ENCODE results near the gene MUC12.

Gene MUC12

DNA sequence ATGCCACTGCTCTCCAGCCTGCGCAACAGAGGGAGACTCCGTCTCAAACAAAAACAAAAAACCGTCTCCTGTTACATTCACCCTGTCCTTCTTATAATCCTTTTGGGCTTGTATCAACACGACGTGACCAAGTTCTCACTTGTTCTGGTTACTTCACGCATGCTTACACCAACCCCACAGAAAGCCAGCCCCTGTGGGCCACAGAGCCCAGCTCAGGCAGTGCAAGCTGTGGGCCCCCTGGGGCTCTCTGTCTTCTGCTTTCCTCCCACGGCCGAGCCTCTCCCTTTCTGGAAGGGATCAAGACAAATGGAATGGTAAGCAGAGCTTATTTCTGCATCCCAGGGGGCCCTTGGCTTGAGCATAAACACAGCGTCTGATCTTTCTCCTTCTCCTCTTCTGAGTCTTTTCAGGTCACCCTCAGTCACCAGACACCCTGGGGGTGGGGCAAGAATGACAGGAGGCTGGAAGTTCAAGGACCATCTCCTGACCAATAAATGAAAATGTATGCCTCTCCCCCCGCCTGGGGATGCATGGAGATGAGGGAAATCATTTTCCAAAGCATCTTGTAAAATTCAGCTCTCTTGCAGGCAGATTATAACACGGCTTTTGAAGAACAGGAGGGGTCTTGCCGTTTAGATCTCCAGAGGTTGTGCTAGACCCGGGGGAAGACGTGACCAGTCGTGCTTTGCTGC, 96.9 kb downstream of the MUC12 start:
- H3K4me3 ChIP-seq (ENCODE audit: low read depth, low read length), result no peak overlapping the region
- peak; percentile 23 for DNase-seq
- H3K27ac ChIP-seq, result no peak overlapping the region
- H3K36me3 ChIP-seq, result no peaks in the 10 kb centered on the region
- H3K27me3 ChIP-seq (ENCODE audit: insufficient read depth, low read depth, severe bottlenecking), result peaks cover 82% of the 10 kb centered on the region
- no peak for TF ChIP-seq CTCF (IDR thresholded peaks at IDR 0.05; ENCODE audit: low read depth, low read length)
- no peaks in the 10 kb centered on the region for H3K9me3 ChIP-seq (ENCODE audit: severe bottlenecking)

GRCh38 chr7:101066833-101067177, 97.4 kb downstream of the MUC12 start:
- TF ChIP-seq CTCF (IDR thresholded peaks at IDR 0.05; ENCODE audit: low read depth, low read length), result no peak
- Histone ChIP-seq H3K9me3 (ENCODE audit: severe bottlenecking) (no peaks in the 10 kb centered on the region), H3K4me3 (ENCODE audit: low read depth, low read length) (no peak overlapping the region), H3K36me3 (no peaks in the 10 kb centered on the region), H3K27ac (no peak overlapping the region), H3K27me3 (ENCODE audit: insufficient read depth, low read depth, severe bottlenecking) (peaks cover 83% of the 10 kb centered on the region)
- no peak for DNase-seq

GRCh38 chr7:101068401-101068800, 99.0 kb downstream of the MUC12 start:
- no peak for DNase-seq
- no peak for TF ChIP-seq CTCF (IDR thresholded peaks at IDR 0.05; ENCODE audit: low read depth, low read length)

More at GRCh38 chr7:101068401-101068800, 99.0 kb downstream of the MUC12 start:
- no peak overlapping the region for H3K4me3 ChIP-seq (ENCODE audit: low read depth, low read length)
- H3K27me3 ChIP-seq (ENCODE audit: insufficient read depth, low read depth, severe bottlenecking), result peaks cover 89% of the 10 kb centered on the region
- H3K9me3 ChIP-seq (ENCODE audit: severe bottlenecking), result no peaks in the 10 kb centered on the region
- H3K27ac ChIP-seq, result no peak overlapping the region
- H3K36me3 ChIP-seq, result no peaks in the 10 kb centered on the region
